ENCODE data around the gene SLC49A3.

The SLC49A3 gene

GRCh38 chr4:726235-726787 lies 37.4 kb upstream of the SLC49A3 start:
- TF ChIP-seq CTCF (IDR thresholded peaks at IDR 0.05; ENCODE audit: borderline replicate concordance, insufficient read depth, low read depth, low read length): no peak
- H3K4me3 ChIP-seq (ENCODE audit: low read depth, low read length): no peak overlapping the region

DNA sequence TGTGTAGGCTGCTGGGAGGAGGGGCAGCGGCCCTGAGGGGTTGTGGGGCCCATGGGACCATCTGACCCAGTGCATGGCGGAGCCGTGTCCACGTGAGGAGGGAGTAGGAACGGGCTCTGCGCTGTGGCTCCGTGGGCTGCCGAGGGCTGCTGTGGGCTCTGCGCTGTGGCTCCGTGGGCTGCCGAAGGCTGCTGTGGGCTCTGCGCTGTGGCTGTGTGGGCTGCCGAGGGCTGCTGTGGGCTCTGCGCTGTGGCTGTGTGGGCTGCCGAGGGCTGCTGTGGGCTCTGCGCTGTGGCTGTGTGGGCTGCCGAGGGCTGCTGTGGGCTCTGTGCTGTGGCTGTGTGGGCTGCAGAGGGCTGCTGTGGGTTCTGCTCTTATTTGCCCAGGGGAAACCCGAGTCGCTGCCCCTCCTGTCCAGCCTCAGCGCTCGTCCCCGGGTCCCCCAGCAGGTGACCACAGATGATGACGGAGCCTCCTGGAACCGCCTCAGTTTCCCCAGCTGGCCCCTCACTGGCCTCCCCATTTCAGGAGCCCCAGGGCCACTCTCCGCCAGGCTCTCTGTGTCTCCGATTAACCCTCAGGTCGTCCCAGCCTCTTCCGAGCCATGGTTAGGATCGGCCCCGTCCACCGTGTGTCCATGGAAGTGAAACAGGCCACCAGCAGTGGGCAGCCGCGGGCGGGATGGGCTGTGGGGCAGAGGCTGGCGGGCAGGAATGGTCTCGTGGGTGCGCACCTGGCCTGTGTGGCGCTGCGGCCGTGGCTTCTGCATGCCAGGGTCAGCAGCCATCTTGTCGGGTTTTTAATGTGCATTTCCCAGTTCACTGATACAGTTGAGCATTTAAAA lies 36.7 kb upstream of the SLC49A3 start:
- H3K4me3 ChIP-seq (ENCODE audit: low read depth, low read length): no peak overlapping the region
- TF ChIP-seq CTCF (IDR thresholded peaks at IDR 0.05; ENCODE audit: borderline replicate concordance, insufficient read depth, low read depth, low read length): no peak

DNA sequence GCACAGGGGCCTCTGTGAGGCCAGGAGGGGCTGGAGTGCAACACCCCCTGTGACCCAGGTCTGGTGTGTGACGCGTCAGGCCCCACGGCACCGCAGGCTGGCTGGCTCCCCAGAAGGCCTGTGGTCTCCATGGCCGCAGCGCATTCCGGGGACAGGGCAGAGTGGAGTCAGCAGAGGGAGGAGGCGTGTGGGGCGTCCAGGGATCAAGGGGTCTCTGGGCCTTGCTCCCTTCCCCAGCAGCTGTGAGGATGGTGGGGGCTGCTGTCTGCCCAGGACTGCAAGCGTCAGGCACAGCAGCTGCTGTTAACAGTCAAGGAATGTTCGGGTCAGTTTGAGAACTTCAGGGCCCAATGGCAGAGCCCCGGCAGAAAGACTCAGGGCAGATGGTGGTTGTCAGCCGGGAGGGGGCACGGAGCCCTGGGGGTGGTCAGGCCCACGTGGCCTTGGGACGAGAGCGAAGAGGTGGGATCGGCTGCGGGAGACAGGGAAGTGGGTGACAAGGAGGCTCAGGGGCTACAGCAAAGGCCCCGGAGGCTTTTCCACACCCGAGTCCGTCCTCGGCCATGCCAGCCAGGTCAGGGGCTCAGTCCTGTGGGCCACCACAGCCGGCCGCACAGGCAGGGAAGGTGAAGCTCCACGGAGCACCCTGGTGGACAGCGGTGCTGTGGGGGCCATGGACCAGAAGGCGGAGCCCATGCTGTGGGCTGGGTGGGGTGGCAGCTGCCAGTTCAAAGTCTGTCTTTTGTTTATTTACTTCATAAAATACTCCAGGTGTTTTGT lies 35.0 kb upstream of the SLC49A3 start:
- H3K4me3 ChIP-seq (ENCODE audit: low read depth, low read length): no peak overlapping the region
- no peak for TF ChIP-seq CTCF (IDR thresholded peaks at IDR 0.05; ENCODE audit: borderline replicate concordance, insufficient read depth, low read depth, low read length)

GRCh38 chr4:722851-723360 lies 34.0 kb upstream of the SLC49A3 start:
- no peak overlapping the region for H3K4me3 ChIP-seq (ENCODE audit: low read depth, low read length)
- no peak for TF ChIP-seq CTCF (IDR thresholded peaks at IDR 0.05; ENCODE audit: borderline replicate concordance, insufficient read depth, low read depth, low read length)

DNA sequence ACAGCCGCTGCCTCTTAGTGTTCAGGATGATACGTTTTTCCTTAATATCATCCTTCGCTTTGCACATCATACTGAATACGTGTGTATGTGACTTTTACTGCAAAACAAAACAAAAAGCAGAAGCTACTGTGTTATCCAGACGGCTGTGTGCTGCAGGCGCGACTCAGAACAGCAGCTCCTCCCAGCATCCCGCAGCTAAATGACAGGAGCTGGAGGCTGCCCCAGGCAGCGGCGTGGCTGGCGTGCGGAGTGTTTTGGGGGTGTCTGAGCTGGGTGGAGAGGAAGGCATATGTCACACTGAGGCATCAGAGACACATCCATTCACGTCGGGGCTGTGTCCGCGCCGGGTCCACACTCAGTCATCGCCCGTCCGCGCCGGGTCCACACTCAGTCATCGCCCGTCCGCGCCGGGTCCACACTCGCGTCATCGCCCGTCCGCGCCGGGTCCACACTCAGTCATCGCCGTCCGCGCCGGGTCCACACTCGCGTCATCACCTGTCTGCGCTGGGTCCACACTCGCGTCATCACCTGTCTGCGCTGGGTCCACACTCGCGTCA lies 33.3 kb upstream of the SLC49A3 start:
- H3K4me3 ChIP-seq (ENCODE audit: low read depth, low read length): no peak overlapping the region

More for the DNA sequence above, 33.3 kb upstream of the SLC49A3 start:
- no peak for TF ChIP-seq CTCF (IDR thresholded peaks at IDR 0.05; ENCODE audit: borderline replicate concordance, insufficient read depth, low read depth, low read length)

Measured in GM12875 (cell line).